A549 (cell line): Measurements from ENCODE around the gene SPRR1A. TPM values are rescaled to one million over a fixed set of nuclear protein-coding genes. Genes with fewer than 3 reads are reported as not detected.

ENCODE experiments used
- ATAC-seq, 2 experiments: fragments of 200-7000 bp in 1 of 2; fragments of >200 bp in 1 of 2; cut with Nextera tagmentation in 1 of 2; cut with Tn5 transposase in 1 of 2; 3 replicates each; pipeline versions ENCODE4 v1.8.0 to v1.9.1; 2018 to 2020; ENCODE audit warnings: mild to moderate bottlenecking in 1 of 2, moderate library complexity in 1 of 2
- CTCF ChIA-PET: fragments of 300-600 bp; sonication (Branson Sonifier 250); formaldehyde crosslinking; extraction: SDS; loops from one replicate; lab custom pipeline; 2021; ENCODE audit warnings: antibody characterized with exemption, inconsistent platforms; lab: Yijun Ruan, JAX
- POLR2A ChIA-PET: fragments of 350-600 bp; formaldehyde crosslinking; extraction: SDS; loops from one replicate; lab custom pipeline; 2021; ENCODE audit warnings: antibody characterized with exemption, inconsistent platforms; lab: Yijun Ruan, JAX
- DNase-seq, 2 experiments: peaks; one replicate each; pipeline versions ENCODE4 v3.0.0 to v3.0.0-alpha.2; 2011 to 2016; ENCODE audit warnings: low read depth in 1 of 2, low spot score in 1 of 2
- FAIRE-seq: peaks from 2 replicates; lab custom pipeline; 2011; peaks lifted over from hg19 to GRCh38; lab: Jason Lieb, UNC
- H3K27ac ChIP-seq, 2 experiments: fragments of >200 bp; sonication (Bioruptor Twin); formaldehyde crosslinking; 3 replicates each; pipeline ENCODE4 v1.5.1; 2016 to 2017
- H3K4me1 ChIP-seq: fragments of >200 bp; sonication (Bioruptor Twin); formaldehyde crosslinking; 3 replicates; pipeline ENCODE4 v1.6.1; 2016
- H3K4me2 ChIP-seq: fragments of >200 bp; sonication (Bioruptor Twin); formaldehyde crosslinking; 3 replicates; pipeline ENCODE4 v1.6.1; 2016
- H3K4me3 ChIP-seq: fragments of >200 bp; sonication (Bioruptor Twin); formaldehyde crosslinking; 3 replicates; pipeline ENCODE4 v1.5.1; 2016
- H3K9me3 ChIP-seq: fragments of >200 bp; sonication (Bioruptor Twin); formaldehyde crosslinking; 3 replicates; pipeline ENCODE4 v1.6.1; 2016
- CBX2 ChIP-seq: fragments of 200-600 bp; sonication (generic); IDR thresholded peaks from 2 replicates; pipeline ENCODE4 v1.6.1; 2016; ENCODE audit warnings: low read depth, mild to moderate bottlenecking, borderline replicate concordance
- CBX8 ChIP-seq: fragments of 200-600 bp; sonication (generic); IDR thresholded peaks from 2 replicates; pipeline ENCODE4 v1.6.1; 2016
- CEBPB ChIP-seq, 2 experiments: fragments of >200 bp in 1 of 2; sonication (Bioruptor Twin) in 1 of 2; formaldehyde crosslinking in 1 of 2; IDR thresholded peaks; 2 replicates each; pipeline ENCODE4 v1.6.1; 2012 to 2016
- CHD2 ChIP-seq: fragments of 150-350 bp; IDR thresholded peaks from 2 replicates; pipeline ENCODE4 v1.6.1; 2014; ENCODE audit warnings: low read length; ENCODE audit not compliant: partially characterized antibody
- CHD4 ChIP-seq: fragments of 200-600 bp; sonication (generic); IDR thresholded peaks from 2 replicates; pipeline ENCODE4 v1.6.1; 2016; ENCODE audit warnings: antibody characterized with exemption, mild to moderate bottlenecking, borderline replicate concordance
- EHMT2 ChIP-seq: fragments of 200-600 bp; sonication (generic); IDR thresholded peaks from 2 replicates; pipeline ENCODE4 v1.6.1; 2016; ENCODE audit warnings: antibody characterized with exemption, low read depth, mild to moderate bottlenecking, moderate library complexity
- EP300 ChIP-seq, 2 experiments: fragments of >200 bp; sonication (Bioruptor Twin); formaldehyde crosslinking; IDR thresholded peaks; 2 replicates in 1 of 2; 3 replicates in 1 of 2; pipeline ENCODE4 v1.6.1; 2016 to 2017
- FOSB ChIP-seq: fragments of 250-450 bp; sonication (Bioruptor Pico); IDR thresholded peaks from 2 replicates; pipeline ENCODE4 v1.5.0; 2020; ENCODE audit warnings: mild to moderate bottlenecking, moderate library complexity
- FOSL2 ChIP-seq, 2 experiments: fragments of 450-650 bp in 1 of 2; fragments of >200 bp in 1 of 2; sonication (Bioruptor Twin) in 1 of 2; formaldehyde crosslinking; IDR thresholded peaks; 2 replicates each; pipeline versions ENCODE4 v1.5.0 to v1.6.1; 2016 to 2020; ENCODE audit warnings: mild to moderate bottlenecking in 1 of 2, moderate library complexity in 1 of 2
- HDAC2 ChIP-seq: fragments of 200-600 bp; sonication (generic); IDR thresholded peaks from 2 replicates; pipeline ENCODE4 v1.6.1; 2016
- HEYL ChIP-seq: fragments of 250-450 bp; sonication (Bioruptor Pico); IDR thresholded peaks from 2 replicates; pipeline ENCODE4 v1.8.0; 2021; ENCODE audit warnings: mild to moderate bottlenecking, moderate library complexity
- HOXA7 ChIP-seq: fragments of 250-450 bp; sonication (Bioruptor Pico); IDR thresholded peaks from 2 replicates; pipeline ENCODE4 v1.5.0; 2020; ENCODE audit warnings: mild to moderate bottlenecking, moderate library complexity
- HOXB13 ChIP-seq: fragments of 250-450 bp; sonication (Bioruptor Pico); IDR thresholded peaks from 2 replicates; pipeline ENCODE4 v1.5.0; 2020; ENCODE audit warnings: low read depth, mild to moderate bottlenecking, moderate library complexity
- JUNB ChIP-seq: fragments of >200 bp; sonication (Bioruptor Twin); formaldehyde crosslinking; IDR thresholded peaks from 2 replicates; pipeline ENCODE4 v1.6.1; 2016
- KDM5A ChIP-seq: fragments of 200-600 bp; sonication (generic); IDR thresholded peaks from 2 replicates; pipeline ENCODE4 v1.6.1; 2016; ENCODE audit warnings: antibody characterized with exemption, mild to moderate bottlenecking
- MYC ChIP-seq: IDR thresholded peaks from 2 replicates; pipeline ENCODE4 v1.6.1; 2012; ENCODE audit warnings: mild to moderate bottlenecking, inconsistent platforms, low read length, improper control_type of control experiment, borderline replicate concordance
- NPAS2 ChIP-seq: fragments of 250-450 bp; sonication (Bioruptor Pico); IDR thresholded peaks from 2 replicates; pipeline ENCODE4 v1.8.0; 2022; ENCODE audit warnings: mild to moderate bottlenecking, moderate library complexity, borderline replicate concordance
- POLR2A ChIP-seq: IDR thresholded peaks from 2 replicates; pipeline ENCODE4 v1.6.1; 2012; ENCODE audit warnings: mild to moderate bottlenecking, low read length
- TFCP2L1 ChIP-seq: fragments of 250-450 bp; sonication (Bioruptor Pico); IDR thresholded peaks from 2 replicates; pipeline ENCODE4 v1.5.0; 2021; ENCODE audit warnings: mild to moderate bottlenecking
- ZC3H11A ChIP-seq: fragments of 450-650 bp; IDR thresholded peaks from 2 replicates; pipeline ENCODE4 v1.6.1; 2014; ENCODE audit warnings: antibody characterized with exemption, mild to moderate bottlenecking
- ZNF302 ChIP-seq: fragments of 250-450 bp; sonication (Bioruptor Pico); IDR thresholded peaks from 2 replicates; pipeline ENCODE4 v1.9.0; 2021; ENCODE audit warnings: inconsistent platforms, mild to moderate bottlenecking, moderate library complexity
- ZSCAN20 ChIP-seq: fragments of 250-450 bp; sonication (Bioruptor Pico); IDR thresholded peaks from 2 replicates; pipeline ENCODE4 v1.8.0; 2022; ENCODE audit warnings: mild to moderate bottlenecking, moderate library complexity
- polyA plus RNA-seq, 4 experiments: library from polyadenylated mRNA; depleted of rRNA in 3 of 4; stranded (reverse); fragments of >200 nt; fragmentation: RNase III in 1 of 4; extraction: RNeasy Plus Mini Kit Qiagen cat#74134 plus additional on column Dnase treatment in 1 of 4; gene quantifications; 2 replicates in 3 of 4; 3 replicates in 1 of 4; pipeline ENCODE4 v1.2.3, GENCODE V29; 2011 to 2017
- TF ChIP-seq, protein P1 (sequence below): fragments of >200 bp; sonication (Bioruptor Twin); formaldehyde crosslinking; IDR thresholded peaks from 2 replicates; pipeline ENCODE4 v1.6.1; 2016
- TF ChIP-seq, protein P2 (sequence below): fragments of 250-450 bp; sonication (Bioruptor Pico); IDR thresholded peaks from 2 replicates; pipeline ENCODE4 v1.5.0; 2021; ENCODE audit warnings: mild to moderate bottlenecking, moderate library complexity, borderline replicate concordance
- TF ChIP-seq, protein P3 (sequence below): fragments of 450-650 bp; IDR thresholded peaks from 2 replicates; pipeline ENCODE4 v1.6.1; 2014; ENCODE audit warnings: antibody characterized with exemption
- TF ChIP-seq, protein P4 (sequence below): fragments of >200 bp; sonication (Bioruptor Twin); formaldehyde crosslinking; IDR thresholded peaks from 3 replicates; pipeline ENCODE4 v1.6.1; 2016
- TF ChIP-seq, protein P5 (sequence below): fragments of 250-450 bp; sonication (Bioruptor Pico); IDR thresholded peaks from 2 replicates; pipeline ENCODE4 v1.5.0; 2020; ENCODE audit warnings: low read depth, mild to moderate bottlenecking, moderate library complexity

The SPRR1A gene
- polyA plus RNA-seq, 2 of the 4 experiments (the other 2 are of a cell fraction) = not detected

DNA sequence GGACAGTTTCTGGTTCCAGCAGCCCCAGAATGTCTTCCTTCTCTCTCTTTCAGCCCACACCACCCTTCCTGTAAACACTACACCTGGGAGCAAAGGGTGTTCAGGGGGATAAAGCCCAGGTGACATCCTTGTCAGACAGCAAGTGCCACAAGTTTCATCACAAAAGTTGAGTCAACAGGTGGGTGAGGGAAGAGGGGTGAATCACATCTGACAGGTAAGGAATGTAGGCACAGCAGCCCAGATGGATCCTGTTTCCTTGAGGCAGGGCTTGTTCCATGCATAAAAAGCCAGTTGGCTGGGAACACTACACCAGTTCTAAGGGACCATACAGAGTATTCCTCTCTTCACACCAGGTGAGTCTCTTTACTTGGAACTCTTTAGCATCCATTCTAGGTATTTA is 47.0 kb downstream of the SPRR1A start, which contains the start of gene SPRR1B:
SPRR1B (plus strand) TSS at position 309 of the 400 bp plus-strand sequence. CDS start 1,143 bp downstream, outside the sequence.
- H3K4me3 ChIP-seq = no peak within 1 kb of the TSS
- no peak for ATAC-seq
- H3K27ac ChIP-seq = no peak within 1 kb of the TSS
- ChIA-PET CTCF (no interaction called here), POLR2A (no interaction called here)
- no peak for FAIRE-seq
- no peaks in the 10 kb centered on the region for H3K4me1 ChIP-seq
- TF ChIP-seq HEYL (CRISPR knock-in tag) (no peak), TFCP2L1 (CRISPR knock-in tag) (no peak), HDAC2 (no peak), EHMT2 (no peak), JUNB (no peak), MYC (no peak), CEBPB (IDR thresholded peaks at IDR 0.05) (no peak), CBX2 (no peak), HOXB13 (no peak), ZC3H11A (no peak), NPAS2 (CRISPR knock-in tag) (no peak), ZSCAN20 (CRISPR knock-in tag) (no peak), CHD2 (no peak), FOSB (CRISPR knock-in tag) (no peak), EP300 (IDR thresholded peaks at IDR 0.05) (no peak)
- TF ChIP-seq, protein P1, sequence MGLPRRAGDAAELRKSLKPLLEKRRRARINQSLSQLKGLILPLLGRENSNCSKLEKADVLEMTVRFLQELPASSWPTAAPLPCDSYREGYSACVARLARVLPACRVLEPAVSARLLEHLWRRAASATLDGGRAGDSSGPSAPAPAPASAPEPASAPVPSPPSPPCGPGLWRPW = no peak
- TF ChIP-seq, protein P2, sequence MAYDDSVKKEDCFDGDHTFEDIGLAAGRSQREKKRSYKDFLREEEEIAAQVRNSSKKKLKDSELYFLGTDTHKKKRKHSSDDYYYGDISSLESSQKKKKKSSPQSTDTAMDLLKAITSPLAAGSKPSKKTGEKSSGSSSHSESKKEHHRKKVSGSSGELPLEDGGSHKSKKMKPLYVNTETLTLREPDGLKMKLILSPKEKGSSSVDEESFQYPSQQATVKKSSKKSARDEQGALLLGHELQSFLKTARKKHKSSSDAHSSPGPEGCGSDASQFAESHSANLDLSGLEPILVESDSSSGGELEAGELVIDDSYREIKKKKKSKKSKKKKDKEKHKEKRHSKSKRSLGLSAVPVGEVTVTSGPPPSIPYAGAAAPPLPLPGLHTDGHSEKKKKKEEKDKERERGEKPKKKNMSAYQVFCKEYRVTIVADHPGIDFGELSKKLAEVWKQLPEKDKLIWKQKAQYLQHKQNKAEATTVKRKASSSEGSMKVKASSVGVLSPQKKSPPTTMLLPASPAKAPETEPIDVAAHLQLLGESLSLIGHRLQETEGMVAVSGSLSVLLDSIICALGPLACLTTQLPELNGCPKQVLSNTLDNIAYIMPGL (CRISPR knock-in tag) = no peak
- TF ChIP-seq, protein P3, sequence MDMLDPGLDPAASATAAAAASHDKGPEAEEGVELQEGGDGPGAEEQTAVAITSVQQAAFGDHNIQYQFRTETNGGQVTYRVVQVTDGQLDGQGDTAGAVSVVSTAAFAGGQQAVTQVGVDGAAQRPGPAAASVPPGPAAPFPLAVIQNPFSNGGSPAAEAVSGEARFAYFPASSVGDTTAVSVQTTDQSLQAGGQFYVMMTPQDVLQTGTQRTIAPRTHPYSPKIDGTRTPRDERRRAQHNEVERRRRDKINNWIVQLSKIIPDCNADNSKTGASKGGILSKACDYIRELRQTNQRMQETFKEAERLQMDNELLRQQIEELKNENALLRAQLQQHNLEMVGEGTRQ = no peak
- no peak within 1 kb of the TSS for H3K4me2 ChIP-seq
- no peak for DNase-seq
- H3K9me3 ChIP-seq = no peaks in the 10 kb centered on the region

DNA sequence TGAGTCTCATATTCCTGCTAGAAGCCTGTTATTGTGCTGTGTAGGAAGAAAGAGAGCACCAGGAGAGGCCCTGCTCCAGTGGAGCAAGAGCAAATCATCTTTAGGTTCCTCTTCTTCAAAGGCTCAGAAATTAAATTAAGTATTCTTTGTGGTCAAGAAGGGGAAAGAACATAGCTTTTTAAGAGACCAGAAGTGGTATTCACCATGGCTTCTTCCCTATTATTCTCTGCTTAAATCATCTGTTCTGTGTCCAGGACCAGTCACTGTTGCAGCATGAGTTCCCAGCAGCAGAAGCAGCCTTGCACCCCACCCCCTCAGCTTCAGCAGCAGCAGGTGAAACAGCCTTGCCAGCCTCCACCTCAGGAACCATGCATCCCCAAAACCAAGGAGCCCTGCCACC is 48.2 kb downstream of the SPRR1A start:
- no peak for ATAC-seq
- Histone ChIP-seq H3K9me3 (no peaks in the 10 kb centered on the region), H3K4me1 (no peaks in the 10 kb centered on the region), H3K27ac (no peak overlapping the region), H3K4me3 (no peak overlapping the region), H3K4me2 (no peak overlapping the region)
- TF ChIP-seq CEBPB (IDR thresholded peaks at IDR 0.05) (no peak), HOXB13 (no peak), POLR2A (no peak), HOXA7 (CRISPR knock-in tag) (no peak), ZC3H11A (no peak), CBX8 (no peak), FOSL2 (IDR thresholded peaks at IDR 0.05) (no peak), FOSL2 (CRISPR knock-in tag; IDR thresholded peaks at IDR 0.05) (no peak), KDM5A (no peak), ZNF302 (no peak), CHD4 (no peak)
- TF ChIP-seq, protein P4, sequence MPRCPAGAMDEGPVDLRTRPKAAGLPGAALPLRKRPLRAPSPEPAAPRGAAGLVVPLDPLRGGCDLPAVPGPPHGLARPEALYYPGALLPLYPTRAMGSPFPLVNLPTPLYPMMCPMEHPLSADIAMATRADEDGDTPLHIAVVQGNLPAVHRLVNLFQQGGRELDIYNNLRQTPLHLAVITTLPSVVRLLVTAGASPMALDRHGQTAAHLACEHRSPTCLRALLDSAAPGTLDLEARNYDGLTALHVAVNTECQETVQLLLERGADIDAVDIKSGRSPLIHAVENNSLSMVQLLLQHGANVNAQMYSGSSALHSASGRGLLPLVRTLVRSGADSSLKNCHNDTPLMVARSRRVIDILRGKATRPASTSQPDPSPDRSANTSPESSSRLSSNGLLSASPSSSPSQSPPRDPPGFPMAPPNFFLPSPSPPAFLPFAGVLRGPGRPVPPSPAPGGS = no peak
- TF ChIP-seq, protein P5, sequence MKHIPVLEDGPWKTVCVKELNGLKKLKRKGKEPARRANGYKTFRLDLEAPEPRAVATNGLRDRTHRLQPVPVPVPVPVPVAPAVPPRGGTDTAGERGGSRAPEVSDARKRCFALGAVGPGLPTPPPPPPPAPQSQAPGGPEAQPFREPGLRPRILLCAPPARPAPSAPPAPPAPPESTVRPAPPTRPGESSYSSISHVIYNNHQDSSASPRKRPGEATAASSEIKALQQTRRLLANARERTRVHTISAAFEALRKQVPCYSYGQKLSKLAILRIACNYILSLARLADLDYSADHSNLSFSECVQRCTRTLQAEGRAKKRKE (CRISPR knock-in tag) = no peak
- no peak for DNase-seq
- FAIRE-seq = no peak
- CTCF ChIA-PET = interaction anchor here (0.7 to 2.0 kb wide), 6 partner anchors 8 to 195 kb away, joined by 3 to 11 read pairs (median 4); no protein-coding TSS in a partner anchor
- POLR2A ChIA-PET = no interaction called here
